ENCODE measurements around the gene RER1. TPM values are rescaled to one million over a fixed set of nuclear protein-coding genes. Genes with fewer than 3 reads are reported as not detected.
"Not testable (repeated sequence)": the region's sequence is repeated elsewhere in the genome, so short reads cannot be mapped to it uniquely, and the experiment has no call there.

Gene RER1
- total and polyA plus RNA-seq, 9 donors, result 51.0 to 224 (median 99.0) TPM

DNA sequence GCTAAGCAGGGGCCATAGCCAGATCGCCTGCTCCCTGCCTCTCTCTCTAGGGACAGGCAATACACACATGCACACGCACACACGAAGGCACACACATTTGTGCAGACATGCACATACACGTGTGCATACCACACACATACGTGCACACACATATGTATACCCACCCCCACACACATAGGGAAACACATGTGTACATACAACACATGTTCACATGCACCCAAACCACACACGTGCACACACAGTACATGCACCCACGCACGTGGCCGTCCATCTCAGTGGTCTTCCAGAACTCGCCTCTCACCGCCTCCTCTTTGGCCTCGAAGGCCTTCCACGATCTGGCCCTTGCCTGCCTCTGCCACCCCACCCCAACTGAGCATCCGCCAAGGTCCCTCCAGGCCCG, 46.0 kb downstream of the RER1 start:
- Histone ChIP-seq H3K4me1 (ENCODE audit: insufficient read depth) (no peaks in the 10 kb centered on the region), H3K27ac (no peak overlapping the region), H3K27me3 (no peaks in the 10 kb centered on the region), H3K4me3 (no peak overlapping the region), H3K9me3 (no peaks in the 10 kb centered on the region), H3K36me3 (no peaks in the 10 kb centered on the region)
- intact Hi-C loops (cut with DNase I), result no loop called here
- TF ChIP-seq POLR2A (IDR thresholded peaks at IDR 0.05) (no peak), EP300 (IDR thresholded peaks at IDR 0.05) (no peak)
- TF ChIP-seq, protein P1, sequence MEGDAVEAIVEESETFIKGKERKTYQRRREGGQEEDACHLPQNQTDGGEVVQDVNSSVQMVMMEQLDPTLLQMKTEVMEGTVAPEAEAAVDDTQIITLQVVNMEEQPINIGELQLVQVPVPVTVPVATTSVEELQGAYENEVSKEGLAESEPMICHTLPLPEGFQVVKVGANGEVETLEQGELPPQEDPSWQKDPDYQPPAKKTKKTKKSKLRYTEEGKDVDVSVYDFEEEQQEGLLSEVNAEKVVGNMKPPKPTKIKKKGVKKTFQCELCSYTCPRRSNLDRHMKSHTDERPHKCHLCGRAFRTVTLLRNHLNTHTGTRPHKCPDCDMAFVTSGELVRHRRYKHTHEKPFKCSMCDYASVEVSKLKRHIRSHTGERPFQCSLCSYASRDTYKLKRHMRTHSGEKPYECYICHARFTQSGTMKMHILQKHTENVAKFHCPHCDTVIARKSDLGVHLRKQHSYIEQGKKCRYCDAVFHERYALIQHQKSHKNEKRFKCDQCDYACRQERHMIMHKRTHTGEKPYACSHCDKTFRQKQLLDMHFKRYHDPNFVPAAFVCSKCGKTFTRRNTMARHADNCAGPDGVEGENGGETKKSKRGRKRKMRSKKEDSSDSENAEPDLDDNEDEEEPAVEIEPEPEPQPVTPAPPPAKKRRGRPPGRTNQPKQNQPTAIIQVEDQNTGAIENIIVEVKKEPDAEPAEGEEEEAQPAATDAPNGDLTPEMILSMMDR (IDR thresholded peaks at IDR 0.05), result no peak
- DNase-seq, result no peak
- 80 to 86% (median 81%) methylated on average over 15 of the region's 15 CpGs for WGBS, 3 donors

DNA sequence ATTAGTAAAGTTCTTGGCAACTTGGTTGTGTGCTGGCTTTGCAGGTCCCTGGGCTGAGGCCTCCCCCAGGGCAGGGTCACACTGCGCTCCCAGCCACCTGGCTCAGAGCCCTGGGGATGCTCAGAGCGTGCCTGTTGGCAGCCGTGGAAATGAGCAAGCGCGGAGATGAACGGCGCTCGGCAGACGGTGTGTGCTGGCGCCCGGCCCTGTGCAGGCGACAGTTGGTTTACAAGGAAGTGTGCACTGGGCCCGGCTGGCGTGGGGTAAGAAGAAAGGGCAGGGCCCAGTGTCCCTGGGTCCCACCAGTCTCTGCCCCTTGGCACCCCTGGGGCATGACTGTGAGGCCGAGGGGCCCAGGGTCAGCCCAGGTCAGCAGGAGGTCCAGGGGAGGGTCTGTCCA, 46.4 kb downstream of the RER1 start:
- H3K27me3 ChIP-seq, result no peaks in the 10 kb centered on the region
- intact Hi-C loops (cut with DNase I), result no loop called here
- no peak for DNase-seq

DNA sequence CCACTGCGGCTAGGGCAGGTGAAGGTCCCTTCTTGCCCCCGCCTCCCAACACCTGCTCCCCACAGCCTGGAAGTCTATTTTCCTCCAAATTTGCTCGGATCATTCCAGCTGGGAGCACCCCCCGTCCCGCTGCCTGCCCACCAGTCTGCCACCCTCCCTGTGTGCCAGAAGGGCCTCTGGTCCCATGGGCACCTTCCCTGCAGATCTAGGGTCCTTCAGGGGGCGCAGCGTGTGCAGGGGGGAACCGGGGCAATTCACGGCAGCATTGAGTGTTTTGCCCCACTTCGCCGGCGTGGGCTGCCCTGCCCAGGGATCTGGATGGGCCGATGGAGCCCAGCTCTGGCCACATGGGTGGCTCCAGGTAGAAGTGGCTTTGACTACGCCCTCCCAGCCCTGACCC, 47.0 kb downstream of the RER1 start:
- WGBS, 3 donors, result 86 to 92% (median 88%) methylated on average over 14 of the region's 14 CpGs
- DNase-seq, result no peak
- H3K27me3 ChIP-seq, result no peaks in the 10 kb centered on the region
- no peak for TF ChIP-seq EP300 (IDR thresholded peaks at IDR 0.05)
- TF ChIP-seq, protein P1 (IDR thresholded peaks at IDR 0.05), result no peak
- no peak for TF ChIP-seq POLR2A (IDR thresholded peaks at IDR 0.05)
- H3K4me3 ChIP-seq, result no peak overlapping the region
- intact Hi-C loops (cut with DNase I), result no loop called here
- no peaks in the 10 kb centered on the region for H3K4me1 ChIP-seq (ENCODE audit: insufficient read depth)
- no peaks in the 10 kb centered on the region for H3K36me3 ChIP-seq
- H3K9me3 ChIP-seq, result no peaks in the 10 kb centered on the region
- H3K27ac ChIP-seq, result no peak overlapping the region

More for the DNA sequence above, 46.4 kb downstream of the RER1 start:
- no peak overlapping the region for H3K4me3 ChIP-seq
- no peaks in the 10 kb centered on the region for H3K9me3 ChIP-seq
- H3K27ac ChIP-seq, result no peak overlapping the region
- no peaks in the 10 kb centered on the region for H3K36me3 ChIP-seq
- WGBS, 3 donors, result 52 to 64% (median 55%) methylated on average over 15 of the region's 15 CpGs
- TF ChIP-seq, protein P1 (IDR thresholded peaks at IDR 0.05), result no peak
- TF ChIP-seq POLR2A (IDR thresholded peaks at IDR 0.05) (no peak), EP300 (IDR thresholded peaks at IDR 0.05) (no peak)
- no peaks in the 10 kb centered on the region for H3K4me1 ChIP-seq (ENCODE audit: insufficient read depth)

DNA sequence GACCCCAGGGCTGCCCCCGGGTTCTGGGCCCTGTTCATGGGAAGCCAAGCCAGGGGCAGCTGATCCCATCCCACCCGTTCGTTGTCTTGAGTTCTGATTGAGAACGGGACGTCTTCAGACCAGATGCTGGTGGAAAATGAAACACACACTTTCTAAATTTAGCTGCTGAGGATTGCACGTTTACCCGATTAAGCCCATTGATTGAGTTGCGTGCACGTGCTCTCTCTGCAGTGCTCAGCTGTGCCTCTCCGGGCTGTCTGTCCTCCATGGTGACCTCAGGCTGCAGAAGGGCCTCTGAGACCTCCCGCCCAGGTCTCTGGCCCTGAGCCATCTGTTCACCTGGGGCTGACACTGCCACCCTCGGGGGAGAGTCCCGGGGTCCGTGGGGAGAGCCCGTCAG, 47.7 kb downstream of the RER1 start:
- Histone ChIP-seq H3K9me3 (no peaks in the 10 kb centered on the region), H3K4me1 (ENCODE audit: insufficient read depth) (no peaks in the 10 kb centered on the region), H3K27ac (no peak overlapping the region), H3K36me3 (no peaks in the 10 kb centered on the region), H3K4me3 (no peak overlapping the region), H3K27me3 (no peaks in the 10 kb centered on the region)
- no peak for TF ChIP-seq EP300 (IDR thresholded peaks at IDR 0.05)
- TF ChIP-seq, protein P1 (IDR thresholded peaks at IDR 0.05), result no peak
- no peak for TF ChIP-seq POLR2A (IDR thresholded peaks at IDR 0.05)
- 43 to 63% (median 52%) methylated on average over 15 of the region's 15 CpGs for WGBS, 3 donors
- no peak for DNase-seq
- intact Hi-C loops (cut with DNase I), result no loop called here

DNA sequence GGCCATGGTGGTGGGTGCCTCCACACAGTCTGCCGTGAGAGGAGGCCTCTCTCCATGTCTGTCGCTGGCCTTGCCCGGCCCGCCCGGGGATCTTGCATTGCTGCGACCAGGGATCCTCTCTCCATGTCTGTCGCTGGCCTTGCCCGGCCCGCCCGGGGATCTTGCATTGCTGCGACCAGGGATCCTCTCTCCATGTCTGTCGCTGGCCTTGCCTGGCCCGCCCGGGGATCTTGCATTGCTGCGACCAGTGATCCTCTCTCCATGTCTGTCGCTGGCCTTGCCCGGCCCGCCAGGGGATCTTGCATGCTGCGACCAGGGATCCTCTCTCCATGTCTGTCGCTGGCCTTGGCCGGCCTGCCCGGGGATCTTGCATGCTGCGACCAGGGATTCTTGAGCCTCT, 48.7 kb downstream of the RER1 start:
- DNase-seq; H3K36me3 ChIP-seq; H3K4me1 ChIP-seq (ENCODE audit: insufficient read depth); H3K27me3 ChIP-seq; intact Hi-C loops (cut with DNase I); H3K4me3 ChIP-seq; H3K27ac ChIP-seq; H3K9me3 ChIP-seq: not testable (repeated sequence)
- 75 to 95% (median 95%) methylated on average over 20 to 23 of the region's 23 CpGs for WGBS, 3 donors
